NCI-H446 (cell line): Measurements from ENCODE around the gene AMD1.
"Not testable (repeated sequence)": the region's sequence is repeated elsewhere in the genome, so short reads cannot be mapped to it uniquely, and the experiment has no call there.

Experiments used
- DNase-seq, 2 experiments: peaks; one replicate each; lab custom pipeline; 2025; lab: John Stamatoyannopoulos, UW

Gene AMD1

DNA sequence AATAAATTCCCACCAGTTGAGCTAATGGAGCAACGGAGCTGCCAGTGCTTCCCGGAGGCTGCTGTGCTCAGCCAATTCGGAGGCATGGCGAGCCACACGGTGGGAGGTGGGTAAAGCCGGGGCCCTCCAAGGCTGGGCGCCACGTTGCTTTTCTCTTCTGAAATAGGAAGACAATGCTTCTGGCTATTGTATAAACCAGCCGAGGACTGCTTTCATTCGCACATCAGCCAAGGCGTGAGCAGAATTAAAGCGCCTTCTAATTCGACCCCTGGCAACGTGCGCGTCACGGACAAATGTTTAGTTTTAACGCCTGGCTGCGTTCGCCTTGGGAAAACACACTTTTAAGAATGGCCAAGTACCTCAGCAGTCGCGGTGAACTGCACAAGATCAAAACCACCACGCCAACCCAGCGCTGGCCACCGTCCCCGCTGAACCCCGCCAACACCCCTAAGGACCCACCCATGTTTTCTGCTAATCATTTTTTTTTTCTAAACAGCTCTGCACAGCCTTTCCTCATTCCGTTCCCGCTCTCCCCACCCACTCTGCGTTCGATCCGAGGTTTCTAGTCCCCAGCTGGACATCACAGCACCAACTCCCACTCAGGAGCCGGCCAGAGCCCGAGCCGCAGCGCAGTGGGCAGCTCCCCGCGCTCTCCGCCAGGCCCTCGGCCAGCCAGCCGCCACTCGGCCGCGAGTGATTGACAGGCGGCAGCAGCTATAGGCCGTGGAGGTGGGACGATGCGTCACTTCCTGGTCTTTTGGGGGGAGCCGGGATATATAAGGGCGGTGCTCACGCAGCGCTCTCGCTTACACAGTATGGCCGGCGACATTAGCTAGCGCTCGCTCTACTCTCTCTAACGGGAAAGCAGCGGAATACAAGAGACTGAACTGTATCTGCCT is at the start of gene AMD1:
Gene AMD1 (plus strand): TSS at position 805 of the 899 bp plus-strand sequence. CDS start 321 bp downstream, outside the sequence.
- peak; percentile 77 to 96 for DNase-seq

DNA sequence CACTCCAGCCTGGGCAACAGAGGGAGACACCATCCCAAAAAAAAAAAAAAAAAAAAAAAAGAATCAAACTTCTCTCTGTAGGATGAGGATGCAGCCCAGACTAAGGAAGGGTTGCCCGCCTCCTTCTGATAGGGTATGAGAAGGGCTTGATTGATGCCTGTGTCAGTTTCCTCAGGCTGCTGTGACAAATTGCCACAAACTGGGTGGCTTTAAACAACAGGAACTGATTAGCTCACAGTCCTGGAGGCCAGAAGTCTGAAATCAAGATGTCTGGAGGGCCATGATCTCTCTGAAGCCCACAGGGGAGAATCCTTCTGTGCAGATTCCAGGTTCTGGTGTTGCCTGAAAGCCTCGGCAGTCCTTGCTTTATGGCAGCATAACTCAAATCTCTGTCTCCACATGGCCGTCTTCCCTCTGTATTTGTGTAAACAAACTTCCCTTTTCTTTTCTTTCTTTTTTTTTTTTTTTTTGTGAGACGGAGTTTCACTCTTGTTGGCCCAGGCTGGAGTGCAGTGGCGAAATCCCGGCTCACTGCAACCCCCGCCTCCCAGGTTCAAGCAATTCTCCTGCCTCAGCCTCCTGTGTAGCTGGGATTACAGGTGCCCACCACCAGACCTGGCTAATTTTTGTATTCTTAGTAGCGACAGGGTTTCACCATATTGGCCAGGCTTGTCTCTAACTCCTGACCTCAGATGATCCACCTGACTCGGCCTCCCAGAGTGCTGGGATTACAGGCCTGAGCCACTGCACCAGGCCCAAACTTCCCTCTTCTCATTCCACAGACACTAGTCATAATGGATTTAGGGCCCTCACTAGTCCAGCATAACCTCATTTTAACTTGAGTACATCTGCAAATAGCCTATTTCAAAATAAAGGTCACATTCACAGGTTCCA is 48.1 kb upstream of the AMD1 start:
- no peak for DNase-seq

DNA sequence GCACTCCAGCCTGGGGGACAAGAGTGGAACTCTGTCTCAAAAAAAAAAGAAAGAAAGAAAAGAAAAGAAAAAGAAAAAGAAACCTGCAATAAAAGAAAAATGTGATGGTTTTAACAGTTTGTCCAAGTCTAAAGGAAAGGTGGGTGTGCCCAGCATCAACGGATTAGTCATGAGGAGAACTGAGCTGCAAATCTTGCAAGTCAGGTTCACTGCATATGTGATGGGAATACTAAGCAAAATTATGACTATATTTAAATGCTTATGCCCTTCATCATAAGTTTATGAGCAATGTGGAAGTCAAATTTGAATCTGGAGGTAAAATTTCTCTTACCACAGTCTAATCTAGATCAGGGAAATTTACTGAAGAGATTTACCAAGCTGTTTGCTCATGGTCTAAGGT is 46.2 kb upstream of the AMD1 start:
- no peak for DNase-seq

DNA sequence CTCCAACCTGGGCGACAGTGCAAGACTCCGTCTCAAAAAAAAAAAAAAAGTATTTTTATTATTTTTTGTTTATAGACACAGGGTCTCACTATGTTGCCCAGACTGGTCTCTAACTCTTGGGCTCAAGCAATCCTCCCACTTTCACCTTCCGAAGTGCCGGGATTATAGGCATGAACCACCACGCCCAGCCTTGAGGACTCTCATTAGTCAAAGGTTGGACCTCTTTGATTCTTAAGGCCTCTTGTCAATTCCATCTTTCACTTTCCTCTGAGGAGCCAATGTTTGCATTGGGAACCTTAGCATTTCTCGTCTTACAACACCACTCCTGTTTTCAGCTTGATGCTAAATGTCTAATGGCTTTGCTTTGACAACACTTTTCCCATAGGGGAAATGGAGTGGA is 43.2 kb upstream of the AMD1 start:
- no peak for DNase-seq

DNA sequence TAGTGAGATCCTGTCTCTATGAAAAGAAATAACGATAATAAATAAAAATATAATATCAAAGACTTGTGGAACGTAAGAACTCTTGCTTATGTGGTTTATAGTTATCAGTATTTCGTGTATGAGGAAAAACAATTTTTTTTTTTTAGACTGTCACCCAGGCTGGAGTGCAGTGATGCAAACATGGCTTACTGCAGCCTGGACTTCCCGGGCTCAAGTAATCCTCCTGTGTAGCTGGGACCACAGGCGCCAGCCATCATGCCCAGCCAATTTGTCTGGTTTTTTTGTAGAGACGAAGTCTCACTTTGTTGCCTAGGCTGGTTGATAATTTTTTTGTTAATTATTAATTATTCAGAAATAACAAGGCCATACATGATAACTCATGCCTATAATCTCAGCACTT is 40.8 kb upstream of the AMD1 start:
- no peak for DNase-seq

DNA sequence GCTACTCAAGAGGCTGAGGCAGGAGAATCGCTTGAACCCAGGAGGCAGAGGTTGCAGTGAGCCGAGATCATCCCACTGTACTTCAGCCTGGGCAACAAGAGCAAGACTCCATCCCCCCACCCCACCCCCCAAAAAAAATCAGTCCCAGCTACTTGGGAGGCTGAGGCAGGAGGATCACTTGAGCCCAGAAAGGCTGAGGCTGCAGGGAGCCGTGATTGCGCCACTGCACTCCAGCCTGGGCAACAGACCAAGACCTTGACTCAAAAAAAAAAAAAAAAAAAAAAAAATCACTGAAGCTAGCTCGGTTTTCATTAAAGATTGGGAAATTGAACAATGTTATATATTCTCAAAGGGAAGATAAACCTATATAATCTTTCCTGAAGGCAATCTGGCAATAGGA is 38.8 kb upstream of the AMD1 start:
- not testable (repeated sequence) for DNase-seq

DNA sequence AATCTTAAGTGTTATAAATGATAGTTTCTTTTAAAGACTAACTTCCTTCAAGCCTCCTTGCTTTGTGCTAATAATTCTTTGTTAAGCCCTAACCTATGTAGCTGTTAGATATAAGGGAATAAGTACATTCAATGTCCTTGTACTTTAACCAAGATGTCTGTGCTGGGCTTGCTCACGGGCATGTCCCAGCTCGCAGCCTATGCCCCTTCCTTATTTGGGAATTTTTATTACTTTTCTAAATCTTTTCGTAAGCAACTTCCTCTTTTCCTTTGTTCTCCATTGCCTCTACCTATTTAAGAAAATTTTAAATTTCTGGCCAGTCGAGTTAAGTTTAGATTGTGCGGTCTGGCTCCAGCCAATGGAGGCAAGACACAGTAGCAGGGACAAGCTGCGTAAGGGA is 33.3 kb upstream of the AMD1 start:
- DNase-seq, result no peak

DNA sequence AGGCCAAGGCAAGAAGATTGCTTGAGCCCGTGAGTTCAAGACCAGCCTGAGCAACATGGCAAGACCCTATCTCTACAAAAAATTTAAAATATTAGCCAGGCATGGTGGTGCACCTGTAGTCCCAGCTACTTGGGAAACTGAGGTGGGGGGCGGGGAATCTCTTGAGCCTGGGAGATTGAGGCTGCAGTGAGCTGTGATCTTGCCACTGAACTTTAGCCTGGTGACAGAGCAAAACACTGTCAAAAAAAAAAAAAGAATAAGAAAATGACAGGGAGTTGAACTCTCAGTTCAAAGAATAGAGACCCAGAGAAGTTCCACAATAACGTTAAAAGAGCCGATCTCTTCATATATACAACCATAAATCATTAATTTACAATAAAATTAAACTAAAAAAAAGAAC is 24.8 kb upstream of the AMD1 start:
- DNase-seq, result no peak

DNA sequence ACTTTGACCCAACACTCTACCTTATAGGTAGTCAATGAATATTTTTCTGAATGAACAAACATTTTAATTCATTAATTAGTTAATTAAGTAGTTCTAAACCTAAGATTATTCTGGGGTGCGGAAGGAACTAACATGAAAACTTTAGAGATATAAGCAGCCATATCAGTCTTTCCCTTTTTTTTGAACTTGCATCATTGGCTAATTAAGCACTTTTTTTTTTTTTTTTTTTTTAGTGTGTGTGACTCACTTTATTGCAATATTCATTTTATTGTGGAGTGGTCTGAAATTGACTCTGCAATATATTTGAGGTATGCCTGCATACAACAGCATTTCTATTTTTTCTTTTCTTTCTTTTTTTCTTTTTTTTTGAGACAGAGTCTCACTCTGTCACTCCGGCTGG is 21.8 kb upstream of the AMD1 start:
- no peak for DNase-seq

DNA sequence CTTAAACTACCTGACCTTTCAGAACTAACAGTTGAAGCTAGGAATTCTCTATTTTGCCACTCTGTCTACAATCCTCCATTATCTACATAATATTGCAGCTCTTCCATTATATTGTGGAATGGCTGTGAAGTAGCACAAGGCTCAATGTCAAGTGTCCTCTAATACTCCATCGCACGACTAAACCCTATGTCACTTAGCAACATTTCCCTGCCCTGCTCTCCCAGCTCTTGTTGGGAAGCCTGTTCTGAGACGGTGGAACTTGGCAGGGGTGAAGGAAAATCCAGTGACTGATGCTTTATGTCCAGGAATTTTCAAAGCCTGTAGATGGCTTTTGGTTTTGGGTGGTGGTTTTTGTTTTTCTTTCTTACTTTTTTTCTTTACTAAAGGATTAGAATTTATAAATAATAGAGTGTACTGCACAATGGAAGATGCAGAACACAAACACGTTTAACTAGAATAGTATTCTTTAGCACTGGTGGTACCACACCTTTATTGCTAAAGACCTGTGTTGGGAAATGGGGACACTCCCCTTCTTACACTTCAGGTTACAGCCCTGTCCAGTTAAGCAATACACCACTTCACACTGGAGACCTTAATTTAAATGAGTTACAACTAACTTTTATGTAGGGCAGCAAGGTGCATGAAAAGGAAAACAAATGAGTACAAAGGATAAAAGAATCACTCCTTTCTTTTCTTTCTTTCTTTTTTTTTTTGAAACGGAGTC is 20.7 kb upstream of the AMD1 start:
- no peak for DNase-seq

DNA sequence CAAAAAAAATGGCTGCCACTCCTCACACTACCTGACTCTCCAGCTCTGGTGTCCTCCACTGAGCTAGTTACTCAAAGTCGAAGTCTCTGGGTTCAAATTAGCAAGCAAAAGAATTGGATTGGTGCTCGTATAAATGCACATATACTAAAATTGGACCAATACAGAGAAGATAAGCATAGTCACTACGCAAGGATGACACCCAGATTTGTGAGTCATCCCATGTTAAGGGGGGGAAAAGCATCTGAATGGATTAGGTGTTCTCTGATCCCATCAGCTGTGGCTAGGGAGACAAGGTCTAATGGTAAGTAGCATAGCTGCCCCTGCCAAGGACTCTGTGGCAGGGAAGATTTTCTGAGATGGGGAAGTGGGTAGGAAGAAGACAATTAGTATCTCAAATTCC is 18.3 kb upstream of the AMD1 start:
- DNase-seq, result no peak

DNA sequence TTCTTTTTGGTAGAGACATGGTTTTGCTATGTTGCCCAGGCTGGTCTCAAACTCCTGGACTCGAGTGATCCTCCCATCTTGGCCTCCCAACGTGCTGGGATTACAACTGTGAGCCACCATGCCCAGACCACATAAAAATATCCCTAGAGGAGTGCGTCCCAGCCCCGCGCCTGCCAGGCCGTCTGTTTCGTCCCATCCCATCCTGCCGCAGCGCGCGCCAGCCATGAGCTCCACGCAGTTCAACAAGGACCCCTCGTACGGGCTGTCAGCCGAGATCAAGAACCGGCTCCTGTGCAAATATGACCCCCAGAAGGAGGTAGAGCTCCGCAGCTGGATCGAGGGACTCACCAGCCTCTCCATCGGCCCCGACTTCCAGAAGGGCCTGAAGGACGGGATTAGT is 16.6 kb upstream of the AMD1 start:
- no peak for DNase-seq

DNA sequence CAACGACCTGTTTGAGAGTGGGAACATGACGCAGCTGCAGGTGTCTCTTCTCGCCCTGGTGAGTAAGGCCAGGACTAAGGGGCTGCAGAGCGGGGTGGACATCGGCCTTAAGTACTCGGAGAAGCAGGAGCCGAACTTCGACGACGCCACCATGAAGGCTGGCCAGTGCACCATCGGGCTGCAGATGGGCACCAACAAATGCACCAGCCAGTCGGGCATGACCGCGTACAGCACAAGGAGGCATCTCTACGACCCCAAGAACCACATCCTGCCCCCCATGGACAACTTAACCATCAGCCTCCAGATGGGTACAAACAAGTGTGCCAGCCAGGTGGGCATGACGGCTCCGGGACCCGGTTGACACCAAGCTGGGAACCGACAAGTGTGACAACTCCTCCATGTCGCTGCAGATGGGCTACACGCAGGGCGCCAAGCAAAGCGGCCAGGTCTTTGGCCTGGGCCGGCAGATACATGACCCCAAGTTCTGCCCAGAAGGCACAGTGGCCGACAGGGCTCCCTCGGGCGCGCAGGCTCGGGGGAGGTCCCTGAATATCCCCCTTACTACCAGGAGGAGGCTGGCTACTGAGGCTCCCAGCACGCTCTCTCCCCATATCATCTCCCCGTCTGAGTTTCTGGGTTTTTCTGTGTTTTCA is 15.9 kb upstream of the AMD1 start:
- no peak for DNase-seq

DNA sequence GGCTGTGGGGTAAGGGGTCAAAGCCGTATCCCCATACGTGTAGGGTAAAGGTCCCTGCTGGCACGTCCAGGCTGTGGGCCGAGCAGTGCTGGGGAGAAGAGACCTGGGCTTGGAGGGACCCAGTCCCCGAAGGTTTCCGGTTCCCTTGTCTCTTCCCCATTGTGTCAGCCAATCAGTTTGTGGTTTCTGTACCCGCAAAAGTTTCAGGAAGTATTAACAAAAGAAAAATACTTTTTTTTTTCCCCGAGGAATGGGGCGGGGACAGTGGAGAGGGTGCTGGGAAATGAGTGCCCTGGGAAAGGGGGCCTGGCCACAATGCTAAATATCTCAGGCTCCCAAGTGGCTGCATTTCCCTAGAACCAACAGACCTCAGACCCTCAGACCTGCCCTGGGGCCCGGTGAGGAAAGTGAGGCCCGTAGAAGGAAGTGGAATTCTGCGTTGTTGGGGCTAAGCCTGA is 15.2 kb upstream of the AMD1 start:
- DNase-seq, result no peak

DNA sequence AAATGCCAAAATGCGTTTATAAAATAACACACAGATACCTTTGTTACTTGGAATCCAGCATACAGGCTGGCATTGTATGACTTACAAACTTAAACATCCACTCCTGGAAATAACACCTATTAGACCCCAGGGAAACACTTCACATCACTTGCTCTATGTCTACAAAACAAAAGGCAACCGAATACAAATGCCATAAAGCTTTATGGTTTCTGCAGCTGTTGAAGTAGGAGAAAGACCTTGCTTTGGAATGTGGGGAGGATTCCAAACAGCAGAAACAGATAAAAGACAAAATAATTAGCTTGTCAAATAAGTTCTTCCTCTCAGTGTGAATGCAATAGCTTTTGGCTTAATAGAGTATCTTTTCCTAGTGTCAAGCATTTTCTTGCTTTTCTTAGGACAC is 9.8 kb upstream of the AMD1 start:
- no peak for DNase-seq

DNA sequence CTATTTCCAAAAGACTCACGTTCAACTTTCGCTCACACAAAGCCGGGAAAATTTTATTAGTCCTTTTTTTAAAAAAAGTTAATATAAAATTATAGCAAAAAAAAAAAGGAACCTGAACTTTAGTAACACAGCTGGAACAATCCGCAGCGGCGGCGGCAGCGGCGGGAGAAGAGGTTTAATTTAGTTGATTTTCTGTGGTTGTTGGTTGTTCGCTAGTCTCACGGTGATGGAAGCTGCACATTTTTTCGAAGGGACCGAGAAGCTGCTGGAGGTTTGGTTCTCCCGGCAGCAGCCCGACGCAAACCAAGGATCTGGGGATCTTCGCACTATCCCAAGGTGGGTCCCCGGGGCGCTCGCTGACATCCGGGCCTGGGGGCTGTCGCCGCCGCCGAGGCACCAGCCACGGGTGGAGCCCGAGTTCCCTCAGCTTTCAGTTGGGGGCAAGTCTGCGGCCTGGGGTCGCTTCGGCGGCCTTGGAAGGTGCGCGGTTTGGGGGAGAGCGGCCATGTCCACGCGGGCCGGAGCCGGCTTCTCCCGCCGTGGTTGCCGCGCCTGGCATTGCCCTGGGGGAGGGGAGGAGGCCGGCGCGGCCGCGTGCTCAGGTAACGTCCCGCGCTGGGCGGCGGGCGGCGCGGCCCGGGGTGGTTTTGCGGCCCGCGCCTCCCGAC is 429 bp downstream of the AMD1 start:
- peak in 1 of 2 experiments; percentile 29 for DNase-seq

DNA sequence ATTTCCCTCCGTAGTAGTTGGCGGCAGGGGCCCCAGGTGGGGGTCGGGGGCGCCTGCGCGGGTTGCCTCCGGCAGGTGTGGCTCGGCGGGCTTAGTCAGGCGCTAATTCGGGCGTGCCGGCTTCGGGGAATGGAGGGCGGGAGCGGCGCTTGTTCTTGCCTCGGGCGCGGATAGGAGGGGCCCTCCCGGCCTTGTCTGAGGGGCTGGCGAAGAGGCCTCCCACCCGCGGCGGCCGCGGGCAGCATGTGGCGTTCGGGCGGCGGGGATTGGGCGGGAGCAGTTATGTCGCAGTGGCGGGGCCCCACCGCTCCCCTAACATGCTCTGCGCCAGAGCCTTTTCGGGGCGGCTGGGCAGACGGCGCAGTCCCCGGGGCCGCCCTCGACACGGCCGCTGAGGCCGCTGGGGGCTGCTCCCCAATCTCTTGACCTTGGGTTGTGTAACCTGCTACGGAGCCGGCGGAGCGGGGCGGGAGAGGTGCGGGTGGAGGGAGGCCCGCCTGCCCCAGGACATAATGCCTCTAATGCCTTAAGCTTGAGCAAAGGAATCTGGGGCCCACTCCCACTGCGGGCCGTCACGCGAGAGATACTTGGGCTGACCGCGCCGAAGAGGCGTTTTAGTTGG is 1.1 kb downstream of the AMD1 start:
- peak in 1 of 2 experiments; percentile 41 for DNase-seq

DNA sequence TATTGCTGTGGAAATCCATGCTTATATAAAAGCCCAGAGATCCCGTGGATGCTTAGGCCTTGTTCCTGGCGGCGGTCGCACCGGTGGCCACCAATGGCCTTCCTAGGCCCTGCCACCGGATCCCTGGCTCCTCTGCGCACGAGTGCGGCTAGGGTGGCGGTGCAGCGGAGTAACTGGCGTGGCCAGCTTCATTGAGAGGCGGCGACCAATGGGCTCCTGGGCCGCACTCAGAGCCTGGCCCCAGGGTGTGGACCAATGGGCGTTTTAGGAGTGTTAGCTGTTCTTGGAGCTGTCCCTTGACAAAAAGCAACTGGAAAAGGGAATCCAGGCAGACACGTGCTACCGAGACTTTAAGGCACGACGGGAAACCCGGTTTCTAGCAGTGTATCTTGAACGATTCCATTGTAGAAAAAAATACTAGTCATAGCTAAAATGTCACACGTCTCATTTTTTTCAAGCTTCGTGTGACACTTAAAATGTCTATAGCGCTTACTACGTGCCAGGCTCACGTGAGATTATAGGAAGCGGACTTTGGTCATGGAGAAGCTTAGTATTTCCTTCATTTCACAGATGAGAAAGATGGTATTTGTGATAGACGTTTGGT is 1.7 kb downstream of the AMD1 start:
- peak; percentile 41 to 71 for DNase-seq

DNA sequence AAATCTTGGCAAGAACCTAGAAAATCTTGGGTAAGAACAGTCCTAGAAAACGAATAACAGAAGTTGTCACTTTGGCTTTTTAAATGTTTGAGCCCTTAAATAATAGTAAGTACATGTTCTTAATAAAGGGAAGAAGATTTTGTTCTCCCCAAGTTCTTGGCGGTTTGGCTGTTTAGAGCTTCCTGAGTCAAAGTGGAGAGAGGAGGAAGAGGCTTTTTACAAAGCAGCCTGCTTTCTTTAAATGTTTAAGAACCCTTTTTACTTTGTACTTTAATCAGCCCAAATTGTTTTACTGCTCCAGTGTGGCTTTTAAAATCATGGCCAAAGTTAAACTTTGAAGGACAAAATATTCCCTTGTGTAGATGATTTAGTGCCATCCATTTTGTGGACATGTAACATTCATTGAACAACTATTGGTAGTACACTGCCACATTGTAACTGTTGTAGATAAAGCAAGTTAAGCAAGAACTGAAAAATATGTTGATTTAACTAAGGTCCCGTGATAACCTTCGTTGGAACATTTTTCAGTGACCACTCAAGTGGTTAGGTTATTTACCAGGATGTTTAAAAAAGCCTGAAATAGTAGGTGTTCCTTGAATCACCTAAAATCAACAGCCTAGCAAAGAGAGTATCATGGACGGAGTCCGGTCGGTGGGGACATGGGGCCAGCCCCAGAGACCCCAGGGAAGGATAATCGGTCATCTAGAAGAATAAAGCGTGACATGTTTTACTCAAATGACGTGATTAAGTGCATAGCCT is 2.4 kb downstream of the AMD1 start:
- DNase-seq, result no peak
